Ascending aorta (tissue), 2 donors: Measurements from ENCODE around the gene TDP1. TPM values are rescaled to one million over a fixed set of nuclear protein-coding genes. Genes with fewer than 3 reads are reported as not detected.

ENCODE experiments used
- DNase-seq, 2 donors: peaks; one replicate each; pipeline ENCODE4 v3.0.0-alpha.2; 2019; ENCODE audit warnings: low spot score in 2 of 2
- H3K27ac ChIP-seq, 2 donors: fragments of 200-600 bp; sonication (generic); one replicate each; pipeline ENCODE4 v1.5.1; 2016 to 2017; ENCODE audit warnings: mild to moderate bottlenecking in 1 of 2
- H3K27me3 ChIP-seq: fragments of 200-600 bp; sonication (generic); one replicate; pipeline ENCODE4 v1.5.1; 2017
- H3K36me3 ChIP-seq, 2 donors: fragments of 200-600 bp; sonication (generic); one replicate each; pipeline ENCODE4 v1.5.1; 2016
- H3K4me1 ChIP-seq, 2 donors: fragments of 200-600 bp; sonication (generic); one replicate each; pipeline ENCODE4 v1.5.1; 2016 to 2017; ENCODE audit warnings: mild to moderate bottlenecking in 1 of 2
- H3K4me3 ChIP-seq, 2 donors: fragments of 200-600 bp; sonication (generic); one replicate each; pipeline ENCODE4 v1.5.1; 2016 to 2017; ENCODE audit warnings: mild to moderate bottlenecking in 1 of 2
- H3K9me3 ChIP-seq, 2 donors: fragments of 200-600 bp; sonication (generic); one replicate each; pipeline ENCODE4 v1.5.1; 2016
- intact Hi-C: fragments of 100-400 bp; cut with DNase I; formaldehyde crosslinking; loops from one replicate; pipeline ENCODE4 v1.15.1; 2023
- total RNA-seq: library from RNA; depleted of rRNA; stranded (reverse); fragments of >200 nt; gene quantifications from one replicate; pipeline ENCODE4 v1.1.0, GENCODE V29; 2016
- TF ChIP-seq, protein P1 (sequence below), 3 experiments: fragments of 200-600 bp in 2 of 3; fragments of 450-650 bp in 1 of 3; sonication (generic) in 2 of 3; IDR thresholded peaks; one replicate each; pipeline ENCODE4 v1.5.1; 2016 to 2019; ENCODE audit warnings: antibody characterized with exemption in 3 of 3, mild to moderate bottlenecking in 1 of 3, moderate library complexity in 1 of 3

TDP1 gene
- total RNA-seq, 1 donor from 2014 or later = 9.4 TPM

DNA sequence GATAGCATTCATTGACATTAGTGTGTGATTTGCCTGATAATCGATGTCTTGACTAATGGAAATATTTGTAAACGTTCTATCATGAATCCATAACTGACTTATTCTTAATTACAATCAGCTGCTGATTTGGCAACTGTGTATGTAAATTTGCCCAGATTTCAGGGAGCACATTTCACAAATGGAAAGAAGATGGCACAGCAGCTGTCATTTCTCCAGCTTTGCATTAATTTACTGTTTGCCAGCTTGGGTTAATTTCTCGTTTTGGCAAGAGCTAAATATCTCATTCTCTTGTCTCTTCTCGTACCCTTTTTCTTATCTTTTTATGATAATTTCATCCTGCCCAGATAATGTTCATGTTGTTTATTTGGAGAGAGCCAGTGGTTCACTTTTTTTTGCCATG lies 22.9 kb downstream of the TDP1 start:
- intact Hi-C loops = no loop called here
- H3K4me1 ChIP-seq = no peaks in the 10 kb centered on the region
- no peaks in the 10 kb centered on the region for H3K27me3 ChIP-seq
- no peak overlapping the region for H3K27ac ChIP-seq
- DNase-seq = no peak
- TF ChIP-seq, protein P1, sequence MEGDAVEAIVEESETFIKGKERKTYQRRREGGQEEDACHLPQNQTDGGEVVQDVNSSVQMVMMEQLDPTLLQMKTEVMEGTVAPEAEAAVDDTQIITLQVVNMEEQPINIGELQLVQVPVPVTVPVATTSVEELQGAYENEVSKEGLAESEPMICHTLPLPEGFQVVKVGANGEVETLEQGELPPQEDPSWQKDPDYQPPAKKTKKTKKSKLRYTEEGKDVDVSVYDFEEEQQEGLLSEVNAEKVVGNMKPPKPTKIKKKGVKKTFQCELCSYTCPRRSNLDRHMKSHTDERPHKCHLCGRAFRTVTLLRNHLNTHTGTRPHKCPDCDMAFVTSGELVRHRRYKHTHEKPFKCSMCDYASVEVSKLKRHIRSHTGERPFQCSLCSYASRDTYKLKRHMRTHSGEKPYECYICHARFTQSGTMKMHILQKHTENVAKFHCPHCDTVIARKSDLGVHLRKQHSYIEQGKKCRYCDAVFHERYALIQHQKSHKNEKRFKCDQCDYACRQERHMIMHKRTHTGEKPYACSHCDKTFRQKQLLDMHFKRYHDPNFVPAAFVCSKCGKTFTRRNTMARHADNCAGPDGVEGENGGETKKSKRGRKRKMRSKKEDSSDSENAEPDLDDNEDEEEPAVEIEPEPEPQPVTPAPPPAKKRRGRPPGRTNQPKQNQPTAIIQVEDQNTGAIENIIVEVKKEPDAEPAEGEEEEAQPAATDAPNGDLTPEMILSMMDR (IDR thresholded peaks at IDR 0.05) = no peak
- H3K36me3 ChIP-seq = peaks cover 28 to 45% of the 10 kb centered on the region in 2 donors
- H3K4me3 ChIP-seq = no peak overlapping the region
- no peaks in the 10 kb centered on the region for H3K9me3 ChIP-seq

DNA sequence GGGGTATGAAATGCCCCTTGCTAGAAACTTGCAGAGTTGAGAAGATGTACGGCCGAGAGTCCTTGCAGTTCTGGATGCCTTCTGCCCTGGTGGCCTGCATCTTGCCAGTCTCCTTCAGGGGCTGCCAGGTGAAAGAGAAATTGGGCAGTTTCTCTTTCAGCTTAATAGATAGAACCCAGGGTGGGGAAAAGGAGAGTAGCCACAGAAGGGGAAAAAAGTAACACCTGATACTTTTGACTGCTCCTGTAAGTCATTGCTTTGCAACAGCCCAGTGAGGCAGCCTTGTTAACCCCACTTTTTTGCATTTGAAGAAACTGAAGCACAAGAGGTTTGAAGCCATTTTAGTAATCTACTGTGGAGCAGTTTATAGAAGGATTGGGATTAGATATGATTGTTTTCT lies 27.6 kb downstream of the TDP1 start:
- no peak for DNase-seq
- H3K4me3 ChIP-seq = no peak overlapping the region
- no peaks in the 10 kb centered on the region for H3K4me1 ChIP-seq
- no peak overlapping the region for H3K27ac ChIP-seq
- TF ChIP-seq, protein P1 (IDR thresholded peaks at IDR 0.05) = no peak
- peaks cover 29 to 52% of the 10 kb centered on the region in 2 donors for H3K36me3 ChIP-seq
- H3K27me3 ChIP-seq = no peaks in the 10 kb centered on the region
- H3K9me3 ChIP-seq = no peaks in the 10 kb centered on the region
- intact Hi-C loops = no loop called here

DNA sequence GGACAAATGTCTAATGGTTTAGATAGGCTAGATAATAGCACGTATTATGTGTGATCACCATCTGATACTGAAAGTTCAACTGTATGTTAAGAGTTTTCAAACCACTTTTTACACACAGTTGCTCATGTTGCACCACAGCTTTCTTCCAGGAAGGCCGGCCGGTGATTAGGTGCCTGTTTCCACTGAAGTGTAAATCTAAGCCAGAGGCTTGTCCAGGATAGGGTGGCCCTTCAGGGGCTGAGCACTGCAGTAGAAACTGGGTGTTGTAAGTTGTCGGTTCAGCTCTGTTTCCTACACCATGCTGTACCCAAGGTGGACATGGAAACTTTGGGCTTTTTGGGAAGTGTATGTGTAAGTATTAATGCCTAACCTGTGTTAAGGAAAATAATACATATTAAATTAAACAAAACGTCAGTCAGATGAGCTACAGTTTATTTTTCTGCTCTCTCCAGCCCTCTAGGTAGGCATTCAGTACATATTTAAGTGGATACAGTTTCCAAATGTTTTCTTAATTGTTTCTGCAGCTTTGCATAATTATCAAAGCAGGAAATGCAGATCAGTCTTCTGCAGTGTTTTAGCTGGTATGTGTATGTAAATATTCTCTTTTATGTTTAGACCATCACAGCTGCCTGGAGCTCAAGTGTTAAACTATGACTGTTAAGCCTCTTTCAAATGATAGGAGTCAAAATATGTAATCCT lies 30.9 kb downstream of the TDP1 start:
- H3K36me3 ChIP-seq = peaks cover 18 to 42% of the 10 kb centered on the region in 2 donors
- H3K27ac ChIP-seq = no peak overlapping the region
- intact Hi-C loops = no loop called here
- no peaks in the 10 kb centered on the region for H3K27me3 ChIP-seq
- TF ChIP-seq, protein P1 (IDR thresholded peaks at IDR 0.05) = no peak
- H3K4me1 ChIP-seq = no peaks in the 10 kb centered on the region
- no peak overlapping the region for H3K4me3 ChIP-seq
- no peak for DNase-seq
- no peaks in the 10 kb centered on the region for H3K9me3 ChIP-seq

DNA sequence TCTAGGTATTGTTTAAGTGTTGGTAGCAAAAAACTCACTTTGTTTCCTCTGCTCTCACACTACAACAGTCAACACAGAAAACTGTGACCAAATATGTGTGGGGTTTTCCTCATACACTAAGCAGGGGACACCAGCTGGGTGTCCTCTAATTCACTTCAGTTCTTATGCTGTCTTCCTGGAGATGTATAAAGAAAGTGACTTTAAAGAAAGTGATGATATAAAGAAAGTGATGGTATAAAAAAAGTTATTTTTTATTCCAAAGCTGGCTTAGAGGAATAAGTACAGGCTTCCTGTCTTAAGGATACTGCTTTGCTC lies 31.4 kb downstream of the TDP1 start:
- Histone ChIP-seq H3K4me1 (no peaks in the 10 kb centered on the region), H3K36me3 (peaks cover 13 to 42% of the 10 kb centered on the region in 2 donors), H3K27ac (no peak overlapping the region), H3K9me3 (no peaks in the 10 kb centered on the region), H3K27me3 (no peaks in the 10 kb centered on the region), H3K4me3 (no peak overlapping the region)
- TF ChIP-seq, protein P1 (IDR thresholded peaks at IDR 0.05) = no peak
- intact Hi-C loops = no loop called here
- DNase-seq = no peak

DNA sequence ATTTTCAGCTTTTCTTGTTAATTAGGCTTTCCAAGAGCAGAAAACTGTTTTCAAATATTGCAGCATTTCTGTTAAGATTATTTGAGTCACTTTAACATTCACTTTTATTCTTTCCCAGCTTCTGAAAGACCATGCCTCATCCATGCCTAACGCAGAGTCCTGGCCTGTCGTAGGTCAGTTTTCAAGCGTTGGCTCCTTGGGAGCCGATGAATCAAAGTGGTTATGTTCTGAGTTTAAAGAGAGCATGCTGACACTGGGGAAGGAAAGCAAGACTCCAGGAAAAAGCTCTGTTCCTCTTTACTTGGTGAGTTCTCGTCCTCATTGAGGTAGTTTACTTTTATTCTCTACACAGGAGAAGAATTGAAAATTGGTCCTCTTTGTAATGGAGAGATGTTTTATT lies 33.1 kb downstream of the TDP1 start:
- no peak for DNase-seq
- Histone ChIP-seq H3K36me3 (peaks cover 13 to 49% of the 10 kb centered on the region in 2 donors), H3K4me1 (no peaks in the 10 kb centered on the region), H3K27me3 (no peaks in the 10 kb centered on the region), H3K4me3 (no peak overlapping the region), H3K9me3 (no peaks in the 10 kb centered on the region), H3K27ac (no peak overlapping the region)
- TF ChIP-seq, protein P1 (IDR thresholded peaks at IDR 0.05) = no peak
- intact Hi-C loops = no loop called here

DNA sequence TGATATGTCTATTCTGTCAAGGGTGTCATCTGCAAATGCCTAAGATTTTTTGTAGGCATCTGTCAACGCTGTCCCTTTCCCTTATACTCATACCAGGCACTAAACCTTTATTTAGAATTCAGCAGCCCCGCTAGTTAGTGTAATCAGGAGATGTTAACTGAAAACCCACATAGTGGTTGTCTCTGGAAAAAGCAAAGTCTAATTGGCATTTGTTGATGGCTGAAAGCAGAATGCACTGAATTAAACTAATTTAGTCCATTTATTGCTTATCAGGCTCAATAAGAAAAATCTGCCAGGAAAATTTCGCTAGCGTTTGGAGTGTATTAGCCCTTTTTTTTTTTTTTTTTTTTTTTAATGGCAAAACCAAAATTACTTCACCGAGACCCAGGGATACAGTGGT lies 34.5 kb downstream of the TDP1 start:
- intact Hi-C loops = no loop called here
- Histone ChIP-seq H3K27ac (no peak overlapping the region), H3K4me3 (no peak overlapping the region), H3K27me3 (no peaks in the 10 kb centered on the region), H3K9me3 (no peaks in the 10 kb centered on the region), H3K4me1 (no peaks in the 10 kb centered on the region), H3K36me3 (peaks cover 13 to 54% of the 10 kb centered on the region in 2 donors)
- TF ChIP-seq, protein P1 (IDR thresholded peaks at IDR 0.05) = no peak
- no peak for DNase-seq
